WI38 (cell line): Measurements from ENCODE around the gene CFAP20.

ENCODE experiments used
- H3K4me3 ChIP-seq: 2 replicates; pipeline ENCODE4 v1.5.1; 2011; ENCODE audit warnings: low read depth, mild to moderate bottlenecking, control low read depth, low read length
- TF ChIP-seq, protein P1 (sequence below): IDR thresholded peaks from 2 replicates; pipeline ENCODE4 v1.5.1; 2012; ENCODE audit warnings: low read depth, mild to moderate bottlenecking, control low read depth, low read length

The CFAP20 gene

GRCh38 chr16:58125781-58126335, 3.3 kb downstream of the CFAP20 start:
- TF ChIP-seq, protein P1, sequence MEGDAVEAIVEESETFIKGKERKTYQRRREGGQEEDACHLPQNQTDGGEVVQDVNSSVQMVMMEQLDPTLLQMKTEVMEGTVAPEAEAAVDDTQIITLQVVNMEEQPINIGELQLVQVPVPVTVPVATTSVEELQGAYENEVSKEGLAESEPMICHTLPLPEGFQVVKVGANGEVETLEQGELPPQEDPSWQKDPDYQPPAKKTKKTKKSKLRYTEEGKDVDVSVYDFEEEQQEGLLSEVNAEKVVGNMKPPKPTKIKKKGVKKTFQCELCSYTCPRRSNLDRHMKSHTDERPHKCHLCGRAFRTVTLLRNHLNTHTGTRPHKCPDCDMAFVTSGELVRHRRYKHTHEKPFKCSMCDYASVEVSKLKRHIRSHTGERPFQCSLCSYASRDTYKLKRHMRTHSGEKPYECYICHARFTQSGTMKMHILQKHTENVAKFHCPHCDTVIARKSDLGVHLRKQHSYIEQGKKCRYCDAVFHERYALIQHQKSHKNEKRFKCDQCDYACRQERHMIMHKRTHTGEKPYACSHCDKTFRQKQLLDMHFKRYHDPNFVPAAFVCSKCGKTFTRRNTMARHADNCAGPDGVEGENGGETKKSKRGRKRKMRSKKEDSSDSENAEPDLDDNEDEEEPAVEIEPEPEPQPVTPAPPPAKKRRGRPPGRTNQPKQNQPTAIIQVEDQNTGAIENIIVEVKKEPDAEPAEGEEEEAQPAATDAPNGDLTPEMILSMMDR, result no peak
- no peak overlapping the region for H3K4me3 ChIP-seq

DNA sequence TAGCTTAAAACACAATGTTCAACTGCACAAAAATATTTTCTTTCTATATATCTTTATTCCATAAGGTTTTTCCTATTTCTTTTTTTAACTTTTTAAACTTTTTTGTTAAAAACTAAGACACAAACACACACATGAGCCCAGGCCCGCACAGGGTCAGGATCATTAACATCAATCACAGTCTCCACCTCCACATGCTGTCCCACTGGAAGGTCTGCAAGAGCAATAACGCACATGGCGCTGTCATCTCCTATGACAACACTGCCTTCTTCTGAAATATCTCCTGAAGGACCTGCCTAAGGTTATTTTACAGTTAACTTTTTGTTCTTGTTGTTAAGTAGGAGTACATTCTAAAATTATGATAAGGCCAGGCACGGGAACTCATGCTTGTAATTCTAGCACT, 4.1 kb downstream of the CFAP20 start:
- TF ChIP-seq, protein P1, result no peak
- H3K4me3 ChIP-seq, result no peak overlapping the region

DNA sequence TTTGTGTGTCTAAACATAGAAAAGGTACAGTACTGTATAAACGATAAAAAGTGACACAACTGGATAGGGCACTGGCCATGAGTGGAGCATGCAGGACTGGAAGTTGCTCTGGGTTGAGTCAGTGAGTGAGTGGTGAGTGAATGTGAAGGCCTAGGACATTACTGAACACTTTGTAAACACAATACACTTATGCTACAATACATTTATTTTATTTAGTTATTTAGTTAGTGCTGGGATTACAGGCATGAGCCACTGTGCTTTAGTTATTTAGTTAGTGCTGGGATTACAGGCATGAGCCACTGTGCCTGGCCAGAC, 4.6 kb downstream of the CFAP20 start:
- TF ChIP-seq, protein P1, result no peak
- H3K4me3 ChIP-seq, result no peak overlapping the region

DNA sequence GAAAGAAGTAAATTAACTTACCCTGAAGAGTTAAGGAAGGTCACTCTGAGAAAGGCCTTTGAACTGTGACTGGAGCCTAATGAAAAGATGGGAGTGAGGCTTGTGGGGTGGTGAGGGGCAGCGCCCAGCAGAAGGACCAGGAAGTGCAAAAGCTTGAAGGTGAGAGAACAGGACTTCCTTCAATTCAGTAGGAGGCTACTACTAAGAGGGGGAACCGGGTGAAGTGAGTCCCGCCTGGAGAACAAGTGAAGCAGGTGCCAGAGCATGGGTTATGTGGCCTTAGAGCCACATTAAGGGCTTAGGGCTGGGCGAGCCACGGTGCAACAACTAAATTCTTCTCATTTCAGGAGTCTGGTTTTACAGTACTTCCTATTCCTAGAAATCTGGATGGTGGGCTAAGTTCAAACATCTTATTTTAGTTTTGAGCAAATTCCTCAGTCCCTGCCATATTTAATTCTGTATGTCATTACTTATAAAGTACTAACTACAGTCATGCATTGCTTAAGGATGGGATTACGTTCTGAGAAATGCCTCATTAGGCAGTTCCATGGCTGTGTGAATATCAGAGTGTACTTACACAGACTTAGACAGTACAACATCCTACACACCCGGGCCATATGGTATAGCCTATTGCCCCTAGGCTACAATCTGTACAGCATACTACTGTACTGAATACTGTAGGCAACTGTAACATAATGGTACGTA, 5.1 kb downstream of the CFAP20 start:
- TF ChIP-seq, protein P1, result no peak
- no peak overlapping the region for H3K4me3 ChIP-seq

DNA sequence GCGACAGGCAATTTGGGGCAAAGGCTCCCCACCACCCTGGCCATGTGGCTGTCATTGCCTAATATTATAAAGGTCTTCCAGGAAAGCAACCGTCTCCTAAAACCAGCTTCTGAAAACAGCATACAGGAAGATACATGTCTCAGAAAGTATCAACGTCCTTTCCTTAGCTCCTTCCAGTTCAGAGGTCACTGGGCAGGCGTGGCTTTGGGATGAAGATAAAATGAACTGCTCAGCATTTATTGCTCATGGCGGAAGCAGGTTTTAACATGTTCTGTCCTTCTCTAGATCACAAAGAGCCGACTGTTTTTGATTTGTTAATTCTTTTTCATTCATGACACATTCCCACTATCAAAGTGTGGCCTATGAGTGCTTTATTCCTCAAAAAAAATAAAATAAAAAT, 8.0 kb downstream of the CFAP20 start:
- TF ChIP-seq, protein P1, result no peak
- H3K4me3 ChIP-seq, result no peak overlapping the region

- TF ChIP-seq, protein P1, result no peak
- no peak overlapping the region for H3K4me3 ChIP-seq
These were observed 8.9 kb downstream of the CFAP20 start for GRCh38 chr16:58120234-58120633.

- H3K4me3 ChIP-seq, result no peak overlapping the region
- TF ChIP-seq, protein P1, result no peak
These were observed 9.7 kb downstream of the CFAP20 start for GRCh38 chr16:58119509-58119845.
